K562 (cell line): ENCODE results near the gene GCSAM. TPM values are rescaled to one million over a fixed set of nuclear protein-coding genes. Genes with fewer than 3 reads are reported as not detected.

Experiments
- ATAC-seq: fragments of 200-7000 bp; cut with Tn5 transposase; 3 replicates; pipeline ENCODE4 v1.9.1; 2020; ENCODE audit warnings: moderate library complexity
- BruUV-seq: library from RNA; stranded (reverse); fragments of 400-500 nt; replicated peaks from 2 replicates; lab custom pipeline; 2021; lab: Mats Ljungman, UMichigan
- CTCF ChIA-PET: fragments of 300-600 bp; formaldehyde crosslinking; extraction: SDS; loops from one replicate; lab custom pipeline; 2021; ENCODE audit warnings: low intra/inter-chr PET ratio; lab: Yijun Ruan, JAX
- POLR2A ChIA-PET: fragments of 300-600, 350-650 bp; sonication (Branson Sonifier 250); formaldehyde crosslinking; extraction: SDS; loops from one replicate; lab custom pipeline; 2021; ENCODE audit warnings: antibody characterized with exemption, inconsistent platforms; lab: Yijun Ruan, JAX
- DNase-seq, 4 experiments: peaks; one replicate each; pipeline versions ENCODE4 v3.0.0 to v3.0.0-alpha.2; 2011 to 2018; ENCODE audit warnings: low spot score in 3 of 4, mixed read lengths in 3 of 4; ENCODE audit errors: extremely low read depth in 1 of 4
- FAIRE-seq: peaks from 2 replicates; lab custom pipeline; 2011; peaks lifted over from hg19 to GRCh38; lab: Jason Lieb, UNC
- H2AFZ ChIP-seq: 2 replicates; pipeline ENCODE4 v1.6.0; 2011; ENCODE audit warnings: low read depth, low read length, control low read depth, inconsistent platforms
- H3K27ac ChIP-seq: fragments of 200-600 bp; 3 replicates; pipeline ENCODE4 v1.8.0; 2011; ENCODE audit warnings: low read depth, mild to moderate bottlenecking, control low read depth, inconsistent platforms, low read length, moderate library complexity, mixed read lengths; ENCODE audit errors: extremely low read depth
- H3K27me3 ChIP-seq, 2 experiments: fragments of 300-600 bp in 1 of 2; 2 replicates in 1 of 2; 3 replicates in 1 of 2; pipeline versions ENCODE4 v1.6.0 to v1.8.0; 2011; ENCODE audit warnings: inconsistent platforms in 2 of 2, low read length in 2 of 2, mild to moderate bottlenecking in 1 of 2, mixed read lengths in 1 of 2, moderate library complexity in 1 of 2; ENCODE audit not compliant: control insufficient read depth in 2 of 2, insufficient read depth in 2 of 2
- H3K36me3 ChIP-seq: fragments of 300-600 bp; 3 replicates; pipeline ENCODE4 v1.8.0; 2011; ENCODE audit warnings: mild to moderate bottlenecking, low read length, inconsistent platforms; ENCODE audit not compliant: control insufficient read depth, insufficient read depth
- H3K4me1 ChIP-seq, 2 experiments: fragments of 200-600 bp in 1 of 2; replicated peaks in 1 of 2; 2 replicates in 1 of 2; 3 replicates in 1 of 2; pipeline versions ENCODE4 v1.5.1 to v1.8.0; 2011; ENCODE audit warnings: inconsistent platforms in 2 of 2, low read length in 2 of 2, mild to moderate bottlenecking in 1 of 2, mixed read lengths in 1 of 2, moderate library complexity in 1 of 2; ENCODE audit not compliant: control insufficient read depth in 2 of 2, insufficient read depth in 2 of 2
- H3K4me2 ChIP-seq: 2 replicates; pipeline ENCODE4 v1.6.1; 2011; ENCODE audit warnings: low read length, control low read depth, inconsistent platforms, mixed read lengths; ENCODE audit not compliant: insufficient read depth
- H3K4me3 ChIP-seq: fragments of 200-600 bp; sonication (generic), shearing (Covaris generic); 2 replicates; pipeline ENCODE4 v1.5.1; 2016; ENCODE audit warnings: control low read depth, inconsistent platforms
- H3K79me2 ChIP-seq: fragments of 200-600 bp; 3 replicates; pipeline ENCODE4 v1.8.0; 2011; ENCODE audit warnings: low read length, inconsistent platforms; ENCODE audit not compliant: control insufficient read depth, insufficient read depth
- H3K9ac ChIP-seq, 2 experiments: 2 replicates each; pipeline versions ENCODE4 v1.6.0 to v1.6.1; 2011; ENCODE audit warnings: low read depth in 2 of 2, low read length in 2 of 2, control low read depth in 1 of 2, inconsistent platforms in 1 of 2, mild to moderate bottlenecking in 1 of 2, mixed read lengths in 1 of 2; ENCODE audit not compliant: insufficient read depth in 1 of 2
- H3K9me1 ChIP-seq: one replicate; pipeline ENCODE4 v1.6.0; 2011; ENCODE audit warnings: inconsistent platforms, mild to moderate bottlenecking, low read length, moderate library complexity; ENCODE audit not compliant: control insufficient read depth, insufficient read depth
- H3K9me3 ChIP-seq: replicated peaks from 2 replicates; pipeline ENCODE4 v1.5.1; 2011; ENCODE audit warnings: low read depth, low read length, inconsistent platforms; ENCODE audit not compliant: control insufficient read depth, insufficient read depth
- H4K20me1 ChIP-seq: replicated peaks from 2 replicates; pipeline ENCODE4 v1.6.1; 2011; ENCODE audit warnings: low read length, inconsistent platforms, mixed read lengths; ENCODE audit not compliant: control insufficient read depth, insufficient read depth
- FOXJ2 ChIP-seq: fragments of 200-800 bp; sonication (Bioruptor generic); IDR thresholded peaks from 2 replicates; pipeline ENCODE4 v1.6.1; 2016; ENCODE audit warnings: missing genetic modification characterization, missing compliant biosample characterization
- HNRNPLL ChIP-seq: fragments of 200-400 bp; formaldehyde crosslinking; IDR thresholded peaks from 2 replicates; pipeline ENCODE4 v1.6.1; 2017; ENCODE audit warnings: low read length, low read depth, mild to moderate bottlenecking; ENCODE audit not compliant: poor library complexity, severe bottlenecking
- WGBS: fragments of 100-300 bp; shearing (Covaris generic); methylation state at CpG from one replicate; pipeline ENCODE4 v1.1.6; 2016; ENCODE audit warnings: low coverage, mixed read lengths; ENCODE audit not compliant: insufficient coverage; ENCODE audit errors: missing lambda C conversion rate; 5-methylcytosine and 5-hydroxymethylcytosine counted together
- in situ Hi-C: fragments of 300-500 bp; cut with MboI; formaldehyde crosslinking; loops from 4 replicates; pipeline ENCODE4 v1.15.0; 2018; ENCODE audit warnings: inconsistent platforms, mixed read lengths
- intact Hi-C: fragments of 100-400 bp; cut with micrococcal nuclease; formaldehyde crosslinking; loops from 2 replicates; pipeline ENCODE4 v1.14.2; 2022
- polyA plus RNA-seq, 8 experiments: library from polyadenylated mRNA; depleted of rRNA in 4 of 8; stranded (reverse) in 5 of 8; unstranded in 3 of 8; fragments of >200 nt; fragmentation: Nextera tagmentation in 2 of 8; fragmentation: Illumina TruSeq in 1 of 8; extraction: Ambion mirVana in 2 of 8; extraction: Trizol in 1 of 8; gene quantifications; 2 replicates each; pipeline versions ENCODE4 v1.2.1 to v1.2.3, GENCODE V29; 2011 to 2014; ENCODE audit warnings: inconsistent platforms in 1 of 8, missing spikeins in 1 of 8
- total RNA-seq, 7 experiments: library from RNA; depleted of rRNA in 6 of 7; stranded (reverse); fragments of >200 nt in 6 of 7; fragmentation: Illumina TruSeq in 2 of 7; extraction: Trizol in 2 of 7; gene quantifications; 2 replicates each; pipeline versions ENCODE4 v1.2.1 to v1.2.3, GENCODE V29; 2011 to 2021; ENCODE audit warnings: low replicate concordance in 1 of 7
- TF ChIP-seq, protein P1 (sequence below): IDR thresholded peaks from 2 replicates; pipeline ENCODE4 v1.6.1; 2011; ENCODE audit warnings: borderline replicate concordance, low read depth, mild to moderate bottlenecking, moderate library complexity, low read length; ENCODE audit not compliant: insufficient read depth, poor library complexity, severe bottlenecking

GCSAM gene
- total and polyA plus RNA-seq, 9 of the 15 experiments (the other 6 are each of a cell fraction or from before 2014, with no cell fraction given) = 0.10 TPM; not detected in 8

GRCh38 chr3:112128843-112129727 lies 4.0 kb downstream of the GCSAM start:
- no peaks in the 10 kb centered on the region for H3K9me3 ChIP-seq
- H3K79me2 ChIP-seq = no peaks in the 10 kb centered on the region
- in situ Hi-C loops (no loop called here), intact Hi-C loops (no loop called here)
- no peak for DNase-seq
- no peak for ATAC-seq
- ChIA-PET POLR2A (no interaction called here), CTCF (no interaction called here)
- no peak for FAIRE-seq
- TF ChIP-seq, protein P1, sequence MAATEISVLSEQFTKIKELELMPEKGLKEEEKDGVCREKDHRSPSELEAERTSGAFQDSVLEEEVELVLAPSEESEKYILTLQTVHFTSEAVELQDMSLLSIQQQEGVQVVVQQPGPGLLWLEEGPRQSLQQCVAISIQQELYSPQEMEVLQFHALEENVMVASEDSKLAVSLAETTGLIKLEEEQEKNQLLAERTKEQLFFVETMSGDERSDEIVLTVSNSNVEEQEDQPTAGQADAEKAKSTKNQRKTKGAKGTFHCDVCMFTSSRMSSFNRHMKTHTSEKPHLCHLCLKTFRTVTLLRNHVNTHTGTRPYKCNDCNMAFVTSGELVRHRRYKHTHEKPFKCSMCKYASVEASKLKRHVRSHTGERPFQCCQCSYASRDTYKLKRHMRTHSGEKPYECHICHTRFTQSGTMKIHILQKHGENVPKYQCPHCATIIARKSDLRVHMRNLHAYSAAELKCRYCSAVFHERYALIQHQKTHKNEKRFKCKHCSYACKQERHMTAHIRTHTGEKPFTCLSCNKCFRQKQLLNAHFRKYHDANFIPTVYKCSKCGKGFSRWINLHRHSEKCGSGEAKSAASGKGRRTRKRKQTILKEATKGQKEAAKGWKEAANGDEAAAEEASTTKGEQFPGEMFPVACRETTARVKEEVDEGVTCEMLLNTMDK = no peak
- TF ChIP-seq FOXJ2 (peak; percentile 75), HNRNPLL (peak; percentile 74)
- no peaks in the 10 kb centered on the region for H3K36me3 ChIP-seq
- H4K20me1 ChIP-seq = no peaks in the 10 kb centered on the region
- no peaks in the 10 kb centered on the region for H3K27me3 ChIP-seq
- H3K27ac ChIP-seq = no peak overlapping the region
- no peaks in the 10 kb centered on the region for H3K4me1 ChIP-seq
- WGBS = 4% methylated on average over 6 of the region's 7 CpGs
- no peak overlapping the region for H3K4me2 ChIP-seq
- BruUV-seq = no TSS peak
- H3K4me3 ChIP-seq = no peak overlapping the region
- H3K9me1 ChIP-seq = no peaks in the 10 kb centered on the region
- no peak overlapping the region for H3K9ac ChIP-seq
- H2AFZ ChIP-seq = no peak overlapping the region
